Stimulated activated CD4-positive, alpha-beta T cell treated with anti-CD3 and anti-CD28 coated beads, Interleukin-1b, Interleukin-23, amount 100 ng/mL, for 48 hours (primary cell): ENCODE results near the gene LEP.
"Not testable (repeated sequence)": the region's sequence is repeated elsewhere in the genome, so short reads cannot be mapped to it uniquely, and the experiment has no call there.

ENCODE experiments used
- DNase-seq: peaks from one replicate; pipeline ENCODE4 v3.0.0-alpha.2; 2020

LEP gene

GRCh38 chr7:128275681-128276080 lies 34.6 kb downstream of the LEP start:
- DNase-seq: no peak

DNA sequence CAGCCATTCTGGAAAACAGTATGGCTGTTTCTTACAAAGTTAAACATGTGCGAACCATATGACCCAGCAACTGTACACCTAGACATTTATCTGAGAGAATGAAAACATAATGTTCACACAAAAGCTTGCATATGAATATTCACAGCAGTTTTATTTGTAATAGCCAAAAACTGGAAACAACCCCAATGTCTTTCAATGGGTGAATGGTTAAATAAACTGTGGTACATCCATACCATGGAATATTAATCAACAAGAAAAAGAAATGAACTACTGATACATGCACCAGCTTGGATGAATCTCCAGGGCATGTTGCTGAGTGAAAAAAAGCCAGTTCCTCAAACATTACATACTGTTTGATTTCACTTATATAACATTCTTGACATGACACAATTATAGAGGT lies 37.3 kb downstream of the LEP start:
- no peak for DNase-seq

GRCh38 chr7:128279124-128279713 lies 38.1 kb downstream of the LEP start:
- no peak for DNase-seq

GRCh38 chr7:128280451-128280850 lies 39.4 kb downstream of the LEP start:
- DNase-seq: not testable (repeated sequence)

DNA sequence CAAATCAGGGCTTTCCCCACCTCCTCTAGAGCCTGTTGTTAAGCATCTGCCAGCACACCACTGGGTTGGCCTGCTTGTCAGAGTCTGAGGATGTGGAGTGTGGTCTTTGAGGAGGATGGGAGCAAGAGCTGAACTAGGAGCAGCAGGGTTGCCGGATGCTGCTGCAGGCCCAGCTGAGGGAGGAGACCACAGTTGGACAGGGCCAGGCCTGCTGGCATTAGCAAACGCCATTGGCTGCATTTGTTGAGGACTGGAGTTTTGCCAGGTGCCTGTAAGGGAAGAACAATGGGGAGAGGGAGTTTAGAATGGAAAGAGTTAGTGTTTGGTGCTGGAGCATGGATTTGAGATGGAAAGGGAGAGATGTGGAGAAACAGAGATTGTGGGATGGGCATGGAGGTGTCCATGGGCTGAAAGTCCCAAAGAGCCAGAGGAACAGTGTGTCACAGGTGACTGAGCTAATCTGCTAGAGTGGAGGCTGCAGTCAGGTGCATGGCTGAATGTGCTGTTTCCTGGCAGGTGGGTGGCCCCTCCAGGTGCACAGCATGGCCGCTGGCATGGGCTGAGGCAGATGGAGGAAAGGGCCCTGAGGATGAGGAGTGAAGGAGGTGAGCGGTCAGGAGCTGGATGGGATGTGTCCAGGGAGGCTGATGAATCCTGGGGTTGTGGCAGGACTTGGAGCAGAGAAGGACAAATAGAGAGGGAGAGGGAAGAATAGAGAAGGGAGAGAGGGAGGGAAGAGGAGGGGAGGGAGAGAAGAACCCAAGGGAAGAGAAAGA lies 40.7 kb downstream of the LEP start:
- no peak for DNase-seq

- DNase-seq: no peak
These were observed 43.0 kb downstream of the LEP start for GRCh38 chr7:128284102-128284501.

DNA sequence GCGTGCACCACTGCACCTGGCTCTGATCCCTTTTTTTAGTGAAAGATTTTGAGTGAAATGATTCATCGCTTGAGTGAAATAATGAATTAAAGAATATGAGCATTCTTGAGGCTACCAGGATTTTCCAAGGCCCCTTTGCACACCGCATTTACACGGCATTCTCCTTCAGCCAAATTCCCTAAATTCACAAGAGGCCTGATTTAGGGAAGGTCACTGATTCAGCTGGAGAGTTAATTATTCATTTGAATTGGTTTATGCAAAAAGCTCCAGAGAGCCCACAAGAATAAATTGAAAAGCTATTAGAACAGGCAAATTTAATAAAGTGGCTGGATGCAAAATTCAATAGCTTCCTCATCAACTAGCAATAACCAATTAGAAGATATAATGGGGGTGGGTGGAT lies 46.5 kb downstream of the LEP start:
- DNase-seq: no peak

DNA sequence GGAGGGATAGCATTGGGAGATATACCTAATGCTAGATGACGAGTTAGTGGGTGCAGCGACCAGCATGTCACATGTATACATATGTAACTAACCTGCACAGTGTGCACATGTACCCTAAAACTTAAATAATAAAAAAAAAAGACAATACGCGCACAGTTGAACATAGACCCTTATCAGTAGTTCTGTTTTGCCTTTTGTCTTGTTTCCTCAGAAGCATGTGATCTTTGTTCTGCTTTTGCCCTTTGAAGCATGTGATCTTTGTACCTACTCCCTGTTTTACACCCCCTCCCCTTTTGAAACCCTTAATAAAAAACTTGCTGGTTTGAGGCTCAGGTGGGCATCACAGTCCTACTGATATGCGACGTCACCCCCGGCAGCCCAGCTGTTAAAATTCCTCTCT lies 56.9 kb downstream of the LEP start:
- not testable (repeated sequence) for DNase-seq

DNA sequence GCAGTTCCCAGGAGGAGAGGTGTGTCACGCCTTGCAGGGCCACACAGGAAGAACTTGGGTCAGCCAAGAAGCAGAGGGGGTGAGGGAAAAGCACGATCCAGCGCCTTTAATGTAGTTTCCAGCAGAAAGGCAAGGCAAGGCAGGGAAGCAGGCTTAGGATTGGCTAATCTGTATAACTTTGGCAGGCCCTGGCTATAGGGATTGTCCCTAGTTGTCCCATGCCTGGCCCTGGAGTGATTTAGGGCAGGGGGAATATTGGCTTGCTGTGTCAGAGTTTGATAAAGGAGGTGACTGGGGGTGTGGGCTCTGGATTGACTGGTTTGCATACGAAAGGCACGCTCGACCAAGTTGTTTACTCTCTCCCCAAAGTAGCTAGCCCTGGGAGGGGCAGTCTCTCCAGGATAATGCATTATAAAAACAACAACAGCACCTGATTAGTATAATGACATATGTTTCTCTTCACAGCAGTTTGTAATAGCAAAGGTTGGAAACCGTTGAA lies 58.1 kb downstream of the LEP start:
- no peak for DNase-seq

GRCh38 chr7:128302139-128302538 lies 61.1 kb downstream of the LEP start:
- no peak for DNase-seq

DNA sequence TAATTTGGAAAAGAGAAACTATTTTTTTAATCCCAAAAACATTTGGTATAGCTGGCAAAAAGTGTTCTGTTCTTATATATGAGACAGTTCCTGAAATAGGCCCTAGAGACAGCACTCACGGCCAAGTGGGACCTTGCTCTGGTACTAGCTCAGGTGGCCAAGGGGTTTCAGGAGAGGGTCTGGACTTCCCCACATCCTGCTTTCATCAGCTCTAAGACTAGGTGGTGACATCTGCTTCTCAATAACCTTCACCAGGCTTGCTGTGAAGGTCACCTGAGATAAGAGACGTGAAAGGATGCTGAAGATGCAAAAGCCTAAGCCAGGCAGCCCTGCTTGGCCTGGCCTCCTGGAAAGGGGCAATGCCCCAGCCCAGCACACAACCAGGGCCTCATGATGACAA lies 62.1 kb downstream of the LEP start:
- no peak for DNase-seq

DNA sequence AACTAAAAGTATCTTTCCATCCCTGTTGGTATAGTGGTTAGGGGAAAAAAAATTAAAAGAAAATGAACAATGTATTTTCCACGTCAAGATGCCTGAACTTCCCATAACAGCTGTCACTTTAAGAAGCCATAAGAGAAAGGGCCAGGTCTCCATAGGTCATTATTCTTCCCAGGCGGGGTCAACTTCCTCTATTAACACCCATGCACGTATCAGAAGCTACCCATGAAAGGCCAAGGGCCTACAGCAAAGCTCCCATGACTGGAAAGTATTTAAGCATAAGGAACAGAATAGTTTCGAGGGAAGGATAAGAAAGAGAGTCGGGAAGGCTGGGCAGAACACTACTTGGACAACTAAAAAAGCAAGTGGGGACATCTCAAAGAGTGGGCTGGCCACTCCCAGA lies 62.6 kb downstream of the LEP start:
- no peak for DNase-seq

GRCh38 chr7:128304212-128304611 lies 63.1 kb downstream of the LEP start:
- DNase-seq: no peak

- no peak for DNase-seq
These were observed 66.0 kb downstream of the LEP start for GRCh38 chr7:128307061-128307460.
